Choroid plexus epithelial cell (primary cell): ENCODE measurements around the gene AKT2.

Experiments used
- DNase-seq: peaks from one replicate; pipeline ENCODE4 v3.0.0-alpha.2; 2010; ENCODE audit warnings: low read depth
- H3K4me3 ChIP-seq: 2 replicates; pipeline ENCODE4 v1.5.1; 2011; ENCODE audit warnings: low read depth, mild to moderate bottlenecking, control low read depth, low read length, moderate library complexity
- TF ChIP-seq, protein P1 (sequence below): conservative IDR thresholded peaks from 2 replicates; pipeline ENCODE4 v1.5.1; 2011; ENCODE audit warnings: low read depth, mild to moderate bottlenecking, control low read depth, inconsistent platforms, low read length, moderate library complexity

The AKT2 gene

DNA sequence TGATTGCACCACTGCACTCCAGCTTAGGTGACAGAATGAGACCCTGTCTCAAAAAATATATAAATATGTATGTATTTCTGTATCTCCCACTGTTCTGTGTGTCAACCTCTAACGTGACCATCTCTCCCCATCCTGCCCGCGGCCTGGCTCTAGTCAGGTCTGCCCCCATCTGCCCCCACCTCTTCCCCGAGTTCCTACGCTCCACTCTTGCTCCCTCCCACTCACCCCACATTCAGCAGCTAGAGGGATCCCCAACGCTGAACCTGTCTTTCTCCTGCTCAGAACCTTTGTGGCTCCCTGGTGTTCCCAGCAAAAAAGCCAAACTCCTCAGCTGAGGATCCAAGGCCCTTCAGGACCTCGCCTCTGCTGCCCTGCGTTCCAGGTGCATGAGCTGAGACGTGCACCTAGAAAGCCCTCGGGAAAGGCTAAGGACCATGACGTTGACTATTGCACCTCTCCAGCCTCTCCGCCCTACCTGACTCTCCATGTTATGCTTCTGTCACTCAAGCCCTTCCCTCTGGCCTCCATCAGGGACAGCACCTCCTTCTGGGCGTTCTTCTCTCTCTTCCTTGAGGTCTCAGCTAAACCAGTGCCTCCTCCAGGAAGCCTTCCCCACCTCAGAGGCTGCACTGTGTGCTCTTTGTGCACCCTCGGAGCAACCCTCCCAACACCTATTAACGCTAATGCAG, 18.1 kb downstream of the AKT2 start:
- no peak for DNase-seq
- TF ChIP-seq, protein P1, sequence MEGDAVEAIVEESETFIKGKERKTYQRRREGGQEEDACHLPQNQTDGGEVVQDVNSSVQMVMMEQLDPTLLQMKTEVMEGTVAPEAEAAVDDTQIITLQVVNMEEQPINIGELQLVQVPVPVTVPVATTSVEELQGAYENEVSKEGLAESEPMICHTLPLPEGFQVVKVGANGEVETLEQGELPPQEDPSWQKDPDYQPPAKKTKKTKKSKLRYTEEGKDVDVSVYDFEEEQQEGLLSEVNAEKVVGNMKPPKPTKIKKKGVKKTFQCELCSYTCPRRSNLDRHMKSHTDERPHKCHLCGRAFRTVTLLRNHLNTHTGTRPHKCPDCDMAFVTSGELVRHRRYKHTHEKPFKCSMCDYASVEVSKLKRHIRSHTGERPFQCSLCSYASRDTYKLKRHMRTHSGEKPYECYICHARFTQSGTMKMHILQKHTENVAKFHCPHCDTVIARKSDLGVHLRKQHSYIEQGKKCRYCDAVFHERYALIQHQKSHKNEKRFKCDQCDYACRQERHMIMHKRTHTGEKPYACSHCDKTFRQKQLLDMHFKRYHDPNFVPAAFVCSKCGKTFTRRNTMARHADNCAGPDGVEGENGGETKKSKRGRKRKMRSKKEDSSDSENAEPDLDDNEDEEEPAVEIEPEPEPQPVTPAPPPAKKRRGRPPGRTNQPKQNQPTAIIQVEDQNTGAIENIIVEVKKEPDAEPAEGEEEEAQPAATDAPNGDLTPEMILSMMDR: no peak
- H3K4me3 ChIP-seq: no peak overlapping the region

DNA sequence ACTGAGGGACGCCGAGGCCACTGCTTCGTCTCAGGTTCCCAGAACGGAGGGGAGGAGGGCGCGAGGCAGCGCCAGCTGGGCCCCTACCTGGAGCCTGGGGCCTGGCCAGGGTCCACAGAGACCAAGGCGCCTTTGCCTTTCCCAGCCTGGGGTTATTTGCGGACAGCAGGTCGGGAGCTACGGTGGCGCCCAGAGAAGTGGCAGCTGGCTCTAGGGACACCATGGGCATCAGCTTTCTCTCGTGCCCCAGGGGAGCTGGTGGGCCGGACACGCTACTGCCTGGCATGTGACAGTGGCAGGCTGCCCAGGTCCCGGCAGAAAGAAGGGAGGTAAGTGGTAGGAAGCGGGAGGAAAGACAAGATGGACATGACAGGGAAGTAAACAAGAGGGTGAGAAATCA, 19.0 kb downstream of the AKT2 start:
- TF ChIP-seq, protein P1: no peak
- H3K4me3 ChIP-seq: no peak overlapping the region

DNA sequence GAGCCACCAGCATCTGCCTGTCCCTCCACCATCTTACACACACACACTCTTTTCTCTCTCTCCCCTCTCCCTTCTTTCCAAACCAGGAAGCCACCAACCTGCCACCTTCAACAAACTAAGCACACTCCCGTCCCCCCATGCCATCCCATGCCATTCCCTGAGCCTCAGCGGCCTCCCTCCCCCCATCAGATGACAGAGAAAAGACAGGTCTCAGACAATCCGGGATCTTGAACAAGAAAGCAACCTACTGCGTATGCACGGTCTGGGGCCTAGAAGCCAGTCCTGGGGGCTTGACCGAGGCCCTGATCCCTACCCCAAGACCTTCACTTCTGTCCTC, 19.4 kb downstream of the AKT2 start:
- no peak for DNase-seq
- H3K4me3 ChIP-seq: no peak overlapping the region
- TF ChIP-seq, protein P1: no peak

More for the DNA sequence above, 19.0 kb downstream of the AKT2 start:
- DNase-seq: no peak

DNA sequence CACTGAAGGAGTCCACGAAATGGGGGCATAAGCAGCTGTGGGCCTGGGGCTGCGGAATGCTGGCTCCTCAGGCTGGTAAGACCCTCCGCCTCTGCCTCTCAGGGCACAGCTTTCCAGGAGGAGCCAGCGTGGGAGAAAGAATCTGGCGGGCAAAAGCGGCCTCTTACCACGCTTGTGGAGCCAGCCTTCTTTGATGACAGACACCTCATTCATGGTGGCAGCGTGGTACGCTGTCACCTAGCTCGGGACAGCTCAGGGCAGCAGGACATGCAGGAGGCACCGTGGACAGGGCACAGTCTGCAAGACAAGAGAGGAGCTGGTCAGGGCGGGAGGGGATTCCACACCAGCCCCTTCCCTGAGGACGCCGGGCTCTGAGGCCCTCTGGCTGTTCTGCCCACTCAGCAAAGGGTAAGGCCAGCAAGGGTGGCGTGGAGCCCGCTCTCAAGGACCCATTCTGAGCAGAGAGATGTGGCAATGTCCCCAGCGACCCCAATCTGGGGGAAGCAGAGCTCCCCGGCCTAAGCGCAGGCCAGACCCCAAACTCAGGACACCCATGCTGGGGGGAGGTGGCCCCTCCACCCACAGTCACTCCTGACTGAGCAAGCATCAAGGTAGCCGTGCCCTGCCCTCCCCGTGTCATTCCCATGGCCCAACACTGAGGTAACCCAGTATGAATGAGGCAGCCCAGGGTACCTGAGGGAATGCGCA, 19.9 kb downstream of the AKT2 start:
- no peak for DNase-seq
- no peak overlapping the region for H3K4me3 ChIP-seq
- TF ChIP-seq, protein P1: no peak

GRCh38 chr19:40264314-40265054, 20.7 kb downstream of the AKT2 start:
- H3K4me3 ChIP-seq: no peak overlapping the region
- DNase-seq: no peak
- TF ChIP-seq, protein P1: no peak

- TF ChIP-seq, protein P1: no peak
- no peak overlapping the region for H3K4me3 ChIP-seq
- DNase-seq: no peak
These were observed 21.5 kb downstream of the AKT2 start for GRCh38 chr19:40263440-40264313.
